ENCODE measurements around the gene UBE2D1. TPM values are rescaled to one million over a fixed set of nuclear protein-coding genes. Genes with fewer than 3 reads are reported as not detected.

Gene UBE2D1
- total and polyA plus RNA-seq, 9 of the 15 experiments (the other 6 are each of a cell fraction or from before 2014, with no cell fraction given), result 4.1 to 24.4 (median 12.3) TPM

DNA sequence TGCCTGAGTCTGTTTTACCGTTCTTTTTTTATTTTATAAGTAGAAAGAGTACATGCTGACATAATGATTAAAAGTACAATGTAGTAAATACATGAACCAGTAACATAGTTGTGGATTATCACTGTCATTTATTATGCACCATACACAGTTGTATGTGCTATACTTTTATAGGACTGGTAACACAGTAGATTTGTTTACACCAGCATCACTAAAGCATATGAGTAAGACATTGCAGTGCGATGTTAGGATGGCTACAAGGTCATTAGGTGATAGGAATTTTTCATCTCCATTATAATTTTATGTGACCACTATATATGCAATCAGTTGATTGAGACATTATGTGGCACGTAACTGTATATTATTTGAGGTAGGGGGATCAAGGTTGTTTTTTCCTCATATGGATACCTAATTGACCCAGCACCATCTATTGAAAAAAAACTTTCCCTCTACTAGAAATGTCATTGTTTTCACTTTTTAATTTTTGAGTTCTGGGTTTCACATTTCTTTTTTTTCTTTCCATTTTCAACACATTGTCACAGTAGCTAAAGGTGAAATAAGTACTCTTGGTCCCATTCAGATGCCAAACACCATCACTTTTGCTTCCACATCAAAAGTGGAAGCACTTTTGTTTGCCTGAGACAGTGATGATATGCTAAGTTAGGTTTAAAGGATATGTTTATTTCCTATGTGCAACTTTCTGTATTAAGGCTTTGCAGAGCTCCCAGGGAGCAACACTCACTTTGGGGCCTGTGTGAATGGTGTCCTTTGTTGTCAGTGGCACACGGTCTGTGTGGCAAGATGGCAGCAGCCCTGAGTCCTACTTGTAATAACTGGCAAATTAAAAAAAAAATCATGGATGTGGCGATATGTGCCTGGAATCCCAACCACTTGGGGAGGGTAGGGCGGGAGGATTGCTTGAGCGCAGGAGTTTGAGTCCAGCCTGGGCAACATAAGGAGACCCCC, 17.1 kb downstream of the UBE2D1 start:
- CTCF ChIA-PET (ENCODE audit: low intra/inter-chr PET ratio), result no interaction called here
- no peak for ATAC-seq
- Histone ChIP-seq H3K4me2 (ENCODE audit: insufficient read depth, low read length) (no peak overlapping the region), H3K4me1 (replicated peaks in 1 of 2; ENCODE audit: control insufficient read depth in 2 of 2, insufficient read depth in 2 of 2, low read length in 2 of 2) (peaks cover 0 to 5% of the 10 kb centered on the region in 2 experiments; a peak in 2 of 5 replicates), H3K27me3 (ENCODE audit: control insufficient read depth in 2 of 2, insufficient read depth in 2 of 2, low read length in 2 of 2) (no peaks in the 10 kb centered on the region), H3K79me2 (ENCODE audit: control insufficient read depth, insufficient read depth, low read length) (peaks cover 26% of the 10 kb centered on the region), H4K20me1 (replicated peaks; ENCODE audit: control insufficient read depth, insufficient read depth, low read length) (no peaks in the 10 kb centered on the region), H3K9me3 (replicated peaks; ENCODE audit: control insufficient read depth, insufficient read depth, low read depth, low read length) (no peaks in the 10 kb centered on the region), H3K27ac (ENCODE audit: extremely low read depth, low read depth, low read length) (no peak overlapping the region), H3K9ac (ENCODE audit: insufficient read depth in 1 of 2, low read depth in 2 of 2, low read length in 2 of 2) (no peak overlapping the region), H2AFZ (ENCODE audit: low read depth, low read length) (no peak overlapping the region), H3K9me1 (ENCODE audit: control insufficient read depth, insufficient read depth, low read length) (no peaks in the 10 kb centered on the region), H3K36me3 (ENCODE audit: control insufficient read depth, insufficient read depth, low read length) (no peaks in the 10 kb centered on the region), H3K4me3 (no peak overlapping the region)
- DNase-seq (ENCODE audit: extremely low read depth in 1 of 4, low spot score in 3 of 4), result no peak
- POLR2A ChIA-PET, result interaction anchor here (0.7 to 1.1 kb wide), 2 partner anchors 27 to 33 kb away, joined by 3 read pairs; partner anchors contain the start of gene TFAM
- no peak for TF ChIP-seq GTF2E2 (tag; IDR thresholded peaks at IDR 0.05)
- no peak for TF ChIP-seq HEY1 (CRISPR knock-in tag; IDR thresholded peaks at IDR 0.05; ENCODE audit: borderline replicate concordance)
- TF ChIP-seq CBFA2T3 (IDR thresholded peaks at IDR 0.05), result no peak
- no peak for TF ChIP-seq FOXP1 (CRISPR knock-in tag; IDR thresholded peaks at IDR 0.05)
- TF ChIP-seq BACH1 (tag; IDR thresholded peaks at IDR 0.05), result no peak
- TF ChIP-seq VEZF1 (CRISPR knock-in tag; IDR thresholded peaks at IDR 0.05), result no peak
- TF ChIP-seq NR1H2 (CRISPR knock-in tag; IDR thresholded peaks at IDR 0.05), result no peak
- no peak for TF ChIP-seq TCF15 (CRISPR knock-in tag; IDR thresholded peaks at IDR 0.05)
- no peak for TF ChIP-seq PCBP1 (IDR thresholded peaks at IDR 0.05; ENCODE audit: low read depth, low read length, poor library complexity, severe bottlenecking)
- no peak for TF ChIP-seq ZNF699 (CRISPR knock-in tag; IDR thresholded peaks at IDR 0.05; ENCODE audit: insufficient replicate concordance)
- TF ChIP-seq ZNF3 (CRISPR knock-in tag; IDR thresholded peaks at IDR 0.05), result no peak
- TF ChIP-seq, protein P1, sequence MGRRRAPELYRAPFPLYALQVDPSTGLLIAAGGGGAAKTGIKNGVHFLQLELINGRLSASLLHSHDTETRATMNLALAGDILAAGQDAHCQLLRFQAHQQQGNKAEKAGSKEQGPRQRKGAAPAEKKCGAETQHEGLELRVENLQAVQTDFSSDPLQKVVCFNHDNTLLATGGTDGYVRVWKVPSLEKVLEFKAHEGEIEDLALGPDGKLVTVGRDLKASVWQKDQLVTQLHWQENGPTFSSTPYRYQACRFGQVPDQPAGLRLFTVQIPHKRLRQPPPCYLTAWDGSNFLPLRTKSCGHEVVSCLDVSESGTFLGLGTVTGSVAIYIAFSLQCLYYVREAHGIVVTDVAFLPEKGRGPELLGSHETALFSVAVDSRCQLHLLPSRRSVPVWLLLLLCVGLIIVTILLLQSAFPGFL (CRISPR knock-in tag; IDR thresholded peaks at IDR 0.05), result no peak
- TF ChIP-seq, protein P2, sequence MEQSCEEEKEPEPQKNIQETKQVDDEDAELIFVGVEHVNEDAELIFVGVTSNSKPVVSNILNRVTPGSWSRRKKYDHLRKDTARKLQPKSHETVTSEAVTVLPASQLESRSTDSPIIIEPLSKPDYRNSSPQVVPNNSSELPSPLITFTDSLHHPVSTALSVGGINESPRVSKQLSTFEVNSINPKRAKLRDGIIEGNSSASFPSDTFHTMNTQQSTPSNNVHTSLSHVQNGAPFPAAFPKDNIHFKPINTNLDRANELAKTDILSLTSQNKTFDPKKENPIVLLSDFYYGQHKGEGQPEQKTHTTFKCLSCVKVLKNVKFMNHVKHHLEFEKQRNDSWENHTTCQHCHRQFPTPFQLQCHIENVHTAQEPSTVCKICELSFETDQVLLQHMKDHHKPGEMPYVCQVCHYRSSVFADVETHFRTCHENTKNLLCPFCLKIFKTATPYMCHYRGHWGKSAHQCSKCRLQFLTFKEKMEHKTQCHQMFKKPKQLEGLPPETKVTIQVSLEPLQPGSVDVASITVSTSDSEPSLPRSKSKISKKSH (CRISPR knock-in tag; IDR thresholded peaks at IDR 0.05), result no peak
- TF ChIP-seq SMC3 (conservative IDR thresholded peaks at IDR 0.05; ENCODE audit: insufficient read depth, low read depth, low read length), result no peak
- in situ Hi-C loops (cut with MboI) (no loop called here), intact Hi-C loops (cut with micrococcal nuclease) (no loop called here)
- WGBS (ENCODE audit: insufficient coverage, low coverage, missing lambda C conversion rate), result 79% methylated on average over 7 of the region's 7 CpGs
- no peak for FAIRE-seq
- no TSS peak for BruUV-seq (replicated peaks)

Data from K562 (cell line).